NCI-H2029 (cell line): ENCODE data around the gene CLIC4.
"Not testable (repeated sequence)": the region's sequence is repeated elsewhere in the genome, so short reads cannot be mapped to it uniquely, and the experiment has no call there.

Source experiments
- DNase-seq: peaks from one replicate; lab custom pipeline; 2025; lab: John Stamatoyannopoulos, UW

CLIC4 gene

GRCh38 chr1:24744911-24745710 lies at the start of gene CLIC4:
Gene CLIC4 (plus strand): TSS chr1:24745447. CDS start chr1:24745554, 107 bp downstream.
- DNase-seq: peak; percentile 95

- no peak for DNase-seq
These were observed 49.0 kb upstream of the CLIC4 start for GRCh38 chr1:24696041-24696755.

GRCh38 chr1:24696756-24697330 lies 48.4 kb upstream of the CLIC4 start:
- DNase-seq: no peak

- DNase-seq: not testable (repeated sequence)
These were observed 47.7 kb upstream of the CLIC4 start for GRCh38 chr1:24697453-24698001.

GRCh38 chr1:24698326-24698725 lies 46.9 kb upstream of the CLIC4 start:
- DNase-seq: not testable (repeated sequence)

GRCh38 chr1:24699628-24700027 lies 45.6 kb upstream of the CLIC4 start:
- no peak for DNase-seq

GRCh38 chr1:24702511-24703293 lies 42.5 kb upstream of the CLIC4 start:
- peak; percentile 93 for DNase-seq

- DNase-seq: peak; percentile 86
These were observed 40.6 kb upstream of the CLIC4 start for GRCh38 chr1:24704411-24705259.

- peak; percentile 94 for DNase-seq
These were observed 39.8 kb upstream of the CLIC4 start for GRCh38 chr1:24705260-24706073.

GRCh38 chr1:24706074-24706389 lies 39.2 kb upstream of the CLIC4 start:
- not testable (repeated sequence) for DNase-seq

- DNase-seq: no peak
These were observed 37.6 kb upstream of the CLIC4 start for GRCh38 chr1:24707687-24708086.

- no peak for DNase-seq
These were observed 36.3 kb upstream of the CLIC4 start for GRCh38 chr1:24708938-24709337.

GRCh38 chr1:24709791-24710441 lies 35.3 kb upstream of the CLIC4 start:
- DNase-seq: no peak

GRCh38 chr1:24711329-24711728 lies 33.9 kb upstream of the CLIC4 start:
- no peak for DNase-seq

- no peak for DNase-seq
These were observed 32.1 kb upstream of the CLIC4 start for GRCh38 chr1:24713176-24713575.

- no peak for DNase-seq
These were observed 31.5 kb upstream of the CLIC4 start for GRCh38 chr1:24713736-24714135.

GRCh38 chr1:24714859-24715520 lies 30.3 kb upstream of the CLIC4 start:
- DNase-seq: no peak

- no peak for DNase-seq
These were observed 29.6 kb upstream of the CLIC4 start for GRCh38 chr1:24715658-24716057.
